H7 (cell line): ENCODE results near the gene HSBP1L1. TPM values are rescaled to one million over a fixed set of nuclear protein-coding genes. Genes with fewer than 3 reads are reported as not detected.
"Not testable (repeated sequence)": the region's sequence is repeated elsewhere in the genome, so short reads cannot be mapped to it uniquely, and the experiment has no call there.

ENCODE experiments used
- DNase-seq: peaks from one replicate; pipeline ENCODE4 v3.0.0; 2012
- H3K27me3 ChIP-seq: 2 replicates; pipeline ENCODE4 v1.6.0; 2011; ENCODE audit warnings: mild to moderate bottlenecking, low read length; ENCODE audit not compliant: control insufficient read depth, insufficient read depth
- H3K36me3 ChIP-seq: replicated peaks from 2 replicates; pipeline ENCODE4 v1.5.1; 2011; ENCODE audit warnings: low read length; ENCODE audit not compliant: control insufficient read depth, insufficient read depth
- H3K4me3 ChIP-seq: 2 replicates; pipeline ENCODE4 v1.5.1; 2011; ENCODE audit warnings: low read depth, mild to moderate bottlenecking, control low read depth, low read length, moderate library complexity; ENCODE audit not compliant: insufficient read depth
- total RNA-seq: library from RNA; depleted of rRNA; stranded (reverse); fragments of >200 nt; shearing (Covaris generic); gene quantifications from 2 replicates; pipeline ENCODE4 v1.2.3, GENCODE V29; 2014

HSBP1L1 gene
- total RNA-seq, 1 experiment from 2014 or later = 2.8 TPM

GRCh38 chr18:79956276-79956675 is 8.2 kb upstream of the HSBP1L1 start:
- Histone ChIP-seq H3K36me3 (no peaks in the 10 kb centered on the region), H3K27me3 (peaks cover 73% of the 10 kb centered on the region), H3K4me3 (no peak overlapping the region)
- DNase-seq = no peak

GRCh38 chr18:79958981-79959380 is 5.5 kb upstream of the HSBP1L1 start:
- Histone ChIP-seq H3K36me3 (no peaks in the 10 kb centered on the region), H3K4me3 (no peak overlapping the region), H3K27me3 (peaks cover 77% of the 10 kb centered on the region)
- DNase-seq = no peak

DNA sequence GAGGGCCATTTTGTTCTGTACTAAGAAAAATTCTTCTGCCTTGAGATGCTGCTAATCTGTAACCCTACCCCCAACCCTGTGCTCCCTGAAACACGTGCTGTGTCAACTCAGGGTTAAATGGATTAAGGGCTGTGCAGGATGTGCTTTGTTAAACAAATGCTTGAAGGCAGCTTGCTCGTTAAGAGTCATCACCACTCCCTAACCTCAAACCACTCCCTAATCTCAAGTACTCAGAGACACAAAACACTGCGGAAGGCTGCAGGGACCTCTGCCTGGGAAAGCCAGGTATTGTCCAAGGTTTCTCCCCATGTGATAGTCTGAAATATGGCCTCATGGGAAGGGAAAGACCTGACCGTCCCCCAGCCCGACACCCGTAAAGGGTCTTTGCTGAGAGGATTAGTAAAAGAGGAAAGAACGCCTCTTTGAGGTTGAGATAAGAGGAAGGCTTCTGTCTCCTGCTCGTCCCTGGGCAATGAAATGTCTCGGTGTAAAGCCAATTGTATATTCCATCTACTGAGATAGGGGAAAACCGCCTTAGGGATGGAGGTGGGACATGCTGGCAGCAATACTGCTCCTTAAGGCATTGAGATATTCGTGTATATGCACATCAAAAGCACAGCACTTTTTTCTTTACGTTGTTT is 4.2 kb upstream of the HSBP1L1 start:
- DNase-seq, H3K36me3 ChIP-seq, H3K4me3 ChIP-seq: not testable (repeated sequence)
- peaks cover 74% of the 10 kb centered on the region for H3K27me3 ChIP-seq

DNA sequence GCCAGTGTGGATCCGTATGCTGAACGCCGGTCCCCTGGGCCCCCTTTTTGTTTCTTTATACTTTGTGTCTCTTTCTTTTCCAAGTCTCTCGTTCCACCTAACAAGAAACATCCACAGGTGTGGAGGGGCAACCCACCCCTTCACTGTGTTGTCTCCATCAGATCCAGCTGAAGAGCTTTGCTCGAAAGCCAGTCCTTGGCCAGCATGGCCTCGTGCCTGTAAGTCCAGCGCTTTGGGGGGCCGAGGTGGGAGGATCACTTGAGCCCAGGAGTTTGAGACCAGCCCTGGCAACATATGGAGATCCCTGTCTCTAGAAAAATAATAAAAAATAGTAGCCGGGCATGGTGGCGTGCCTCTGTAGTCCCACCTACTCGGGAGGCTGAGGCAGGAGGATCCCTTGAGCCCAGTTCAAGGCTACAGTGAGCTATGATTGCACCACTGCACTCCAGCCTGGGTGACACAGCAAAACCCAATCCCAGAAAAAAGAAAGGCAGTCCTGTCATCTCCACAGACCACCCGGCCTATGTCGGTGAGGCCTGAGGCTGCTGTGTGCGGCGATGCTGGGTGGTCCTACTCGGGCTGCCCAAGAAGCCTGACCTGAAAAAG is 3.4 kb upstream of the HSBP1L1 start:
- H3K36me3 ChIP-seq = no peaks in the 10 kb centered on the region
- DNase-seq = no peak
- H3K27me3 ChIP-seq = peaks cover 68% of the 10 kb centered on the region
- H3K4me3 ChIP-seq = no peak overlapping the region

DNA sequence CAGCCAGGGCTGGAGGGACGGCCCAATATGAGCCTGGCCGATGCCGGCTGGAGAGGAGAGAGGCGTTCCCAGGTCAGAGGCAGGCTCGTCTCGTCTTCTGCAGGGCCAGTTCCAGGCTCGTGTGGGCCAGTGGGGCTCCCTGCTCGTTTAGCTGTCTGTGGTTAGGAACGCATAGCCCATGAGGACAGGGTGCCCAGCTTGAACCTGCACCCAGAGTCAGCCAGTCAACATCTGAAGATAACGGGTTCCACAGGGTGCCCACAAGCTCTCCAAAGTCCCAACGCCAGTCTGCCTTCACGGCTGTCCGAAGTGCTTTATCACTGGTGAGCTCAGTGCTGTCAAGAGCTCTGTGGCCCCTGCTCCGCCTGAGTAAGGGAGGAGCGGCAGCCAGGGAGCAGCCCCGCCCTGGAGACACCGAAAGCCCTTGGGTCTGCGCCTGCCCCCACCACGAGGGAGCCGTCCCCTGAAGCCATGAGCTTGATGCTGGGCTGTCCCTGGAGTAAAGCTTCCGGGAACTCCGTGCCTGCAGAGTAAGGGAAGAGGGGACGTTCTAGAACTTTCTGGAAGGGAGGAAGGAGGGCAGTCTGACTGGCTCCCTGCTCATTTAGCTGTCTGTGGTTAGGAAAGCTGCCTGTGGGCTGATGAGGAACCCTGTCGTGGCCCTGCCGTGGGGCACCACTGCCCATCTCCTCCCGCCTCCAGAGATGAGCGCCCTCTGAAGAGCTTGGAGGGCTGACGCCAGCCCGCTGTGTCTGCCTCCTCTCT is 2.7 kb upstream of the HSBP1L1 start:
- peaks cover 62% of the 10 kb centered on the region for H3K27me3 ChIP-seq
- H3K4me3 ChIP-seq = no peak overlapping the region
- DNase-seq = no peak
- H3K36me3 ChIP-seq = no peaks in the 10 kb centered on the region

DNA sequence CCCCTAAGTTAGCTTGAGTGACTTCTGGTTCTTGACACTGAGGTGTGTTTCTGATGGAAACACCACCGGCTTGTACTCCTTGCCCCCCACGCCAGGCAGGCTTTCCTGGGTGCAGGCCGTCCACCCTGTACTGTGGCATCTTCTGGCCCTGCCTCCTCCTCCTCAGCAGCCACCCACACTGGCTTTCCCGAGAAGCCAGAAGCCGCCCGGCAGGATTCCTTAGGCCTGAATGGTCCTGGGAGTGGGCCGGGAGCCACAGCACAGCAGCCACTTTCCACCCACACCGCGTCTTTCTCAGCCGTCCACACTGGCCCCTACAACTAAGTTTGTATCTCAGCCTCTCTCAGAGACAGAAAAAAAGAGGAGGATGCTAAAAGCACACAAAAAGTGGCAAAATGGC is 2.1 kb upstream of the HSBP1L1 start:
- DNase-seq = no peak

DNA sequence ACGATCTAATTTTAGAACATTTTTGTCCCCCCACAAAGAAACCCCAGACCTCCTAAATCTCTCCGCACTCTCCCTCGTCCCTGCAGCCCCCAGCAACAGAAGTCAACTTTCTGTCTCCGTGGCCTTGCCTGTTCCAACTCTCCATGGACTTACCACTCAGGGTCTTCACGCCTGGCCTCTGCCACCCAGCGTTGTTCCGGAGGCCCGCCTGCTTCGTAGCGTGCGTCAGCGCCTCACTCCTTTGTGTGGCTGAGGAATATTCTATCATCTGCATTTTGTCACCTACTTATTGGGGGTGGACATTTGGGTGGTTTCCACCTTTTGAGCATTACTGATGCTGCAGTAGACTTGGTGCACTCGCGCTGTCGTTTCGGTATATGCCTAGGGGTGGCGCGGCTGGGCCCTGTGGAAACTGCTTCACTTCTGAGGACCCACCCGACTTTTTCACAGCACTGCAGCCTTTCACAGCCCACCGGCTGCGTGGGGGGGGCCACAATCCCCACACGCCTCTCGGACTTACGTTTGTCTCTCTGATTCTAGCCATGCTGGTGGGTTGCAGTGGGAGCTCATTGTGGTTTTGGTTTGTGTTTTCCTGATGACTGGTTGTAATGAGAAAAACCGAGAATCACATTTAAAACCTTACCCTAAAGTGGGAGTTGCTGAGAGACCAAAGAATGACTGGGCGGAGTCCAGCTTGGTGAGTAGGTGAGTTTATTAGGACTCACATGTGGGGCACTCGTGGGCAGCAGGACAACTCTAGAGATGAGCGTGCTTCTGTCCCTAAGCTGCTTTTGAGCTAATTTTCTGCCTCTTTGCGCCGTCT is 1.4 kb upstream of the HSBP1L1 start:
- DNase-seq = no peak
- no peak overlapping the region for H3K4me3 ChIP-seq
- H3K36me3 ChIP-seq = no peaks in the 10 kb centered on the region
- H3K27me3 ChIP-seq = peaks cover 62% of the 10 kb centered on the region

More for the DNA sequence above, 2.1 kb upstream of the HSBP1L1 start:
- Histone ChIP-seq H3K4me3 (no peak overlapping the region), H3K36me3 (no peaks in the 10 kb centered on the region), H3K27me3 (peaks cover 62% of the 10 kb centered on the region)

- Histone ChIP-seq H3K27me3 (peaks cover 57% of the 10 kb centered on the region), H3K36me3 (no peaks in the 10 kb centered on the region), H3K4me3 (no peak overlapping the region)
- no peak for DNase-seq
These were observed 649 bp upstream of the HSBP1L1 start for GRCh38 chr18:79963658-79964329.

- DNase-seq = peak; percentile 75
- Histone ChIP-seq H3K4me3 (peak overlapping the region; percentile 7; the same call in 1 of the 2 replicates), H3K27me3 (peaks cover 46% of the 10 kb centered on the region), H3K36me3 (no peaks in the 10 kb centered on the region)
These were observed 868 bp downstream of the HSBP1L1 start for GRCh38 chr18:79965119-79965902.

GRCh38 chr18:79970419-79971133 is 6.1 kb downstream of the HSBP1L1 start:
- DNase-seq = no peak
- Histone ChIP-seq H3K27me3 (no peaks in the 10 kb centered on the region), H3K36me3 (peaks cover 18% of the 10 kb centered on the region), H3K4me3 (no peak overlapping the region)

GRCh38 chr18:79971211-79971952 is 6.9 kb downstream of the HSBP1L1 start:
- no peak for DNase-seq

DNA sequence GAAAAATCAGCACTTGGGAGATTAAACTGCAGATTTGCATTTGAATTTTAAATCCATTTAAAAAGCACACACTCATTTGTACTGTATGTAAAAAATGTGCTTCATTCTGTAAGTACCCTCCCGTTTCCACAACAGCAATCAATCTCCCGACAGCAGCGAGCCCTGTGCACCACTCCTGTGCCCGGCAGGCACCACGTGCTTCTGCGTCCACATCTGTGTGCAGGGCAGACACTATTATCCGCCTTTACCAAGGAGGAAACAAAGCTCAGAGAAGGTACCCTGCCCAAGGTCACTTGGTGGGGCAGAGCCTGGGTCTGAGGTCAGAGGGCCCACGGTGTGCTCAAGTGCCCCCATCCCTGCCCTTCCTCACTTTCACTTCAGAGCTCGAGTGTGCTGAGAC is 7.5 kb downstream of the HSBP1L1 start:
- H3K4me3 ChIP-seq = no peak overlapping the region
- peaks cover 25% of the 10 kb centered on the region for H3K36me3 ChIP-seq
- no peak for DNase-seq
- H3K27me3 ChIP-seq = no peaks in the 10 kb centered on the region

More at GRCh38 chr18:79971211-79971952, 6.9 kb downstream of the HSBP1L1 start:
- Histone ChIP-seq H3K4me3 (no peak overlapping the region), H3K36me3 (peaks cover 23% of the 10 kb centered on the region), H3K27me3 (no peaks in the 10 kb centered on the region)
